Sigmoid colon (tissue), 4 donors: Measurements from ENCODE around the gene ZNF674.

Experiments used
- EP300 ChIP-seq, 4 donors: sonication (generic); formaldehyde crosslinking; IDR thresholded peaks; one replicate each; pipeline ENCODE4 v1.6.1; 2017; ENCODE audit warnings: antibody characterized with exemption in 4 of 4
- POLR2A ChIP-seq, 2 donors: fragments of 450-650 bp; IDR thresholded peaks; one replicate each; pipeline ENCODE4 v1.6.1; 2016; ENCODE audit warnings: antibody characterized with exemption in 2 of 2, mild to moderate bottlenecking in 2 of 2, moderate library complexity in 2 of 2
- POLR2AphosphoS5 ChIP-seq, 4 donors: sonication (generic); formaldehyde crosslinking; IDR thresholded peaks; one replicate each; pipeline ENCODE4 v1.6.1; 2017; ENCODE audit warnings: antibody characterized with exemption in 4 of 4
- TF ChIP-seq, protein P1 (sequence below), 4 experiments: fragments of 450-650 bp in 3 of 4; fragments of 200-600 bp in 1 of 4; IDR thresholded peaks; one replicate each; pipeline ENCODE4 v1.5.1; 2016 to 2019; ENCODE audit warnings: antibody characterized with exemption in 4 of 4, mild to moderate bottlenecking in 3 of 4, moderate library complexity in 2 of 4

DNA sequence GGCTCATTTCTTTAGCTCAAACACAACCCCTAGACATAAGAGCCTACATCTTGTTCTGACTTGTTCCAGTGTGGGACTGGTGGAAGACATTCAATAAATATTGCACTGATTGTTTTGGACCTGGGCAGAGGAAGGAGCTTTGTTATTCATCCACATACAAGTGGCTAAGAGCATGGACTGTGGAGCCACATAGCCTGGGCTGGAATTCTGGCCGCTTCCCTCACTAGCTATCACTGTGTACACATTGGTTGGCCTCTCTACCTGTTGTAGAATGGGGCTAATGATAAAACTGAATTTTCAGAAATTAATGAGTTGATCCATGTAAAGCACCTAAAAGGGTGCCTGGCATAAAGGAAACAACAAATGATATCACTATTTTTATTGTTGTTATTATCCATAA, 80.0 kb downstream of the ZNF674 start:
- TF ChIP-seq, protein P1, sequence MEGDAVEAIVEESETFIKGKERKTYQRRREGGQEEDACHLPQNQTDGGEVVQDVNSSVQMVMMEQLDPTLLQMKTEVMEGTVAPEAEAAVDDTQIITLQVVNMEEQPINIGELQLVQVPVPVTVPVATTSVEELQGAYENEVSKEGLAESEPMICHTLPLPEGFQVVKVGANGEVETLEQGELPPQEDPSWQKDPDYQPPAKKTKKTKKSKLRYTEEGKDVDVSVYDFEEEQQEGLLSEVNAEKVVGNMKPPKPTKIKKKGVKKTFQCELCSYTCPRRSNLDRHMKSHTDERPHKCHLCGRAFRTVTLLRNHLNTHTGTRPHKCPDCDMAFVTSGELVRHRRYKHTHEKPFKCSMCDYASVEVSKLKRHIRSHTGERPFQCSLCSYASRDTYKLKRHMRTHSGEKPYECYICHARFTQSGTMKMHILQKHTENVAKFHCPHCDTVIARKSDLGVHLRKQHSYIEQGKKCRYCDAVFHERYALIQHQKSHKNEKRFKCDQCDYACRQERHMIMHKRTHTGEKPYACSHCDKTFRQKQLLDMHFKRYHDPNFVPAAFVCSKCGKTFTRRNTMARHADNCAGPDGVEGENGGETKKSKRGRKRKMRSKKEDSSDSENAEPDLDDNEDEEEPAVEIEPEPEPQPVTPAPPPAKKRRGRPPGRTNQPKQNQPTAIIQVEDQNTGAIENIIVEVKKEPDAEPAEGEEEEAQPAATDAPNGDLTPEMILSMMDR (IDR thresholded peaks at IDR 0.05), result no peak
- no peak for TF ChIP-seq POLR2A (IDR thresholded peaks at IDR 0.05)
- no peak for TF ChIP-seq POLR2AphosphoS5 (IDR thresholded peaks at IDR 0.05)
- TF ChIP-seq EP300 (IDR thresholded peaks at IDR 0.05), result no peak
